IMR-90 (cell line): ENCODE data around the gene MND1. TPM values are rescaled to one million over a fixed set of nuclear protein-coding genes. Genes with fewer than 3 reads are reported as not detected.

Source experiments
- ATAC-seq: fragments of 200-7000 bp; cut with Tn5 transposase; 2 replicates; pipeline ENCODE4 v1.9.1; 2020; ENCODE audit warnings: low read depth, mild to moderate bottlenecking, moderate library complexity
- BruUV-seq: library from RNA; stranded (reverse); fragments of 400-500 nt; replicated peaks from 2 replicates; lab custom pipeline; 2021; lab: Mats Ljungman, UMichigan
- CTCF ChIA-PET: fragments of 300-600 bp; formaldehyde crosslinking; extraction: SDS; loops from one replicate; lab custom pipeline; 2021; ENCODE audit warnings: antibody characterized with exemption; lab: Yijun Ruan, JAX
- POLR2A ChIA-PET: fragments of 300-600 bp; sonication (Branson Sonifier 250); formaldehyde crosslinking; loops from one replicate; lab custom pipeline; 2022; ENCODE audit warnings: antibody characterized with exemption; ENCODE audit not compliant: unreplicated experiment; lab: Charles Lee
- DNase-seq: peaks from one replicate; pipeline ENCODE4 v3.0.0; 2013
- H2AFZ ChIP-seq: replicated peaks from 2 replicates; pipeline ENCODE3; 2013; ENCODE audit warnings: low read length, mild to moderate bottlenecking; ENCODE audit not compliant: poor library complexity
- H2AK5ac ChIP-seq: 2 replicates; pipeline ENCODE4 v1.6.1; 2013; ENCODE audit warnings: low read depth, low read length, inconsistent platforms
- H2AK9ac ChIP-seq: replicated peaks from 2 replicates; pipeline ENCODE3; 2013; ENCODE audit warnings: mild to moderate bottlenecking, low read depth, low read length, moderate library complexity; ENCODE audit not compliant: poor library complexity
- H2BK120ac ChIP-seq: 2 replicates; pipeline ENCODE4 v1.6.1; 2013; ENCODE audit warnings: low read depth, low read length, inconsistent platforms
- H2BK15ac ChIP-seq: 3 replicates; pipeline ENCODE4 v1.6.1; 2013; ENCODE audit warnings: low read depth, low read length, inconsistent platforms
- H2BK20ac ChIP-seq: 2 replicates; pipeline ENCODE4 v1.6.1; 2013; ENCODE audit warnings: low read depth, mild to moderate bottlenecking, inconsistent platforms, low read length, moderate library complexity
- H2BK5ac ChIP-seq: 2 replicates; pipeline ENCODE4 v1.6.1; 2013; ENCODE audit warnings: mild to moderate bottlenecking, low read depth, low read length, inconsistent platforms; ENCODE audit not compliant: poor library complexity, severe bottlenecking
- H3K14ac ChIP-seq: replicated peaks from 2 replicates; pipeline ENCODE4 v1.6.1; 2013; ENCODE audit warnings: low read depth, low read length, inconsistent platforms
- H3K18ac ChIP-seq: 2 replicates; pipeline ENCODE4 v1.6.1; 2013; ENCODE audit warnings: low read depth, low read length, control low read depth
- H3K23ac ChIP-seq: 2 replicates; pipeline ENCODE4 v1.6.1; 2013; ENCODE audit warnings: low read depth, low read length, inconsistent platforms
- H3K27ac ChIP-seq: 2 replicates; pipeline ENCODE4 v1.5.1; 2013; ENCODE audit warnings: mild to moderate bottlenecking, control low read depth, low read length; ENCODE audit not compliant: insufficient read depth
- H3K27me3 ChIP-seq: 2 replicates; pipeline ENCODE4 v1.6.1; 2013; ENCODE audit warnings: low read length; ENCODE audit not compliant: control insufficient read depth, insufficient read depth
- H3K36me3 ChIP-seq: 2 replicates; pipeline ENCODE4 v1.6.1; 2013; ENCODE audit warnings: low read length, mixed read lengths; ENCODE audit not compliant: control insufficient read depth, insufficient read depth
- H3K4ac ChIP-seq: 2 replicates; pipeline ENCODE4 v1.6.1; 2013; ENCODE audit warnings: low read depth, low read length, inconsistent platforms
- H3K4me1 ChIP-seq: 2 replicates; pipeline ENCODE4 v1.6.1; 2013; ENCODE audit warnings: low read length, mixed read lengths; ENCODE audit not compliant: control insufficient read depth, insufficient read depth
- H3K4me2 ChIP-seq: 2 replicates; pipeline ENCODE4 v1.6.1; 2013; ENCODE audit warnings: low read depth, mild to moderate bottlenecking, control low read depth, low read length, moderate library complexity
- H3K4me3 ChIP-seq: 2 replicates; pipeline ENCODE4 v1.5.1; 2013; ENCODE audit warnings: low read depth, mild to moderate bottlenecking, control low read depth, low read length, moderate library complexity; ENCODE audit not compliant: insufficient read depth
- H3K56ac ChIP-seq: 2 replicates; pipeline ENCODE4 v1.6.1; 2013; ENCODE audit warnings: low read length, inconsistent platforms; ENCODE audit not compliant: insufficient read depth; ENCODE audit errors: extremely low read depth
- H3K79me1 ChIP-seq, 2 experiments: 2 replicates each; pipeline ENCODE4 v1.6.1; 2013; ENCODE audit warnings: low read length in 2 of 2, inconsistent platforms in 1 of 2, low read depth in 1 of 2
- H3K9ac ChIP-seq: 2 replicates; pipeline ENCODE4 v1.6.1; 2013; ENCODE audit warnings: low read depth, low read length, control low read depth
- H3K9me1 ChIP-seq: 2 replicates; pipeline ENCODE4 v1.6.1; 2013; ENCODE audit warnings: low read length, inconsistent platforms; ENCODE audit not compliant: insufficient read depth
- H3K9me3 ChIP-seq: 2 replicates; pipeline ENCODE4 v1.6.1; 2013; ENCODE audit warnings: low read length; ENCODE audit not compliant: control insufficient read depth, insufficient read depth
- H4K20me1 ChIP-seq: 2 replicates; pipeline ENCODE4 v1.6.1; 2013; ENCODE audit warnings: low read length, inconsistent platforms; ENCODE audit not compliant: insufficient read depth
- H4K5ac ChIP-seq: 2 replicates; pipeline ENCODE4 v1.6.1; 2013; ENCODE audit warnings: mild to moderate bottlenecking, low read depth, low read length, control low read depth
- H4K8ac ChIP-seq, 2 experiments: 2 replicates each; pipeline ENCODE4 v1.6.1; 2013; ENCODE audit warnings: low read depth in 2 of 2, low read length in 2 of 2, control low read depth in 1 of 2, inconsistent platforms in 1 of 2
- H4K91ac ChIP-seq: 2 replicates; pipeline ENCODE4 v1.6.1; 2013; ENCODE audit warnings: low read depth, low read length, inconsistent platforms; ENCODE audit not compliant: insufficient read depth
- BHLHE40 ChIP-seq: fragments of 150-350 bp; IDR thresholded peaks from 2 replicates; pipeline ENCODE4 v1.6.1; 2016; ENCODE audit warnings: mild to moderate bottlenecking, low read depth, low read length
- CEBPB ChIP-seq: IDR thresholded peaks from 2 replicates; pipeline ENCODE4 v1.6.1; 2012; ENCODE audit warnings: low read depth, low read length, improper control_type of control experiment
- CHD1 ChIP-seq: IDR thresholded peaks from 2 replicates; pipeline ENCODE4 v1.6.1; 2012; ENCODE audit warnings: low read depth, low read length, improper control_type of control experiment
- CTCF ChIP-seq: conservative IDR thresholded peaks from 2 replicates; pipeline ENCODE4 v1.5.1; 2012; ENCODE audit warnings: mild to moderate bottlenecking, low read depth, low read length, improper control_type of control experiment
- FOS ChIP-seq: fragments of 150-350 bp; IDR thresholded peaks from 2 replicates; pipeline ENCODE4 v1.6.1; 2016; ENCODE audit warnings: low read depth, low read length
- MAFK ChIP-seq: IDR thresholded peaks from 2 replicates; pipeline ENCODE4 v1.6.1; 2012; ENCODE audit warnings: low read depth, low read length, improper control_type of control experiment
- MAZ ChIP-seq: IDR thresholded peaks from 2 replicates; pipeline ENCODE4 v1.6.1; 2012; ENCODE audit warnings: low read depth, mild to moderate bottlenecking, low read length, improper control_type of control experiment, moderate library complexity, borderline replicate concordance
- MXI1 ChIP-seq: IDR thresholded peaks from 2 replicates; pipeline ENCODE4 v1.6.1; 2012; ENCODE audit warnings: low read depth, mild to moderate bottlenecking, low read length, moderate library complexity, borderline replicate concordance
- POLR2A ChIP-seq: IDR thresholded peaks from 2 replicates; pipeline ENCODE4 v1.6.1; 2012; ENCODE audit warnings: mild to moderate bottlenecking, low read depth, low read length
- RAD21 ChIP-seq: IDR thresholded peaks from 2 replicates; pipeline ENCODE4 v1.6.1; 2012; ENCODE audit warnings: low read length, improper control_type of control experiment
- RCOR1 ChIP-seq: IDR thresholded peaks from 2 replicates; pipeline ENCODE4 v1.6.1; 2012; ENCODE audit warnings: mild to moderate bottlenecking, low read length, improper control_type of control experiment; ENCODE audit not compliant: insufficient replicate concordance
- RFX5 ChIP-seq: IDR thresholded peaks from 2 replicates; pipeline ENCODE4 v1.8.0; 2012; ENCODE audit warnings: low read depth, mild to moderate bottlenecking, low read length, moderate library complexity
- SMC3 ChIP-seq: fragments of 150-350 bp; IDR thresholded peaks from 2 replicates; pipeline ENCODE4 v1.6.1; 2016; ENCODE audit warnings: low read depth, mild to moderate bottlenecking, antibody characterized with exemption, low read length, moderate library complexity
- USF2 ChIP-seq: fragments of 150-350 bp; IDR thresholded peaks from 2 replicates; pipeline ENCODE4 v1.6.1; 2017; ENCODE audit warnings: mild to moderate bottlenecking, antibody characterized with exemption, low read length, low read depth
- WGBS, 2 experiments: methylation state at CpG; one replicate each; pipeline versions ENCODE4 v1.1.5 to v1.1.7; 2013; ENCODE audit warnings: missing lambda C conversion rate in 2 of 2; ENCODE audit not compliant: insufficient read length in 1 of 2; ENCODE audit errors: extremely low coverage in 2 of 2; 5-methylcytosine and 5-hydroxymethylcytosine counted together
- dilution Hi-C: fragments of 300-500 bp; cut with HindIII; formaldehyde crosslinking; loops from one replicate; pipeline ENCODE4 v1.14.3; 2018; ENCODE audit warnings: low sequenced_read_pairs; ENCODE audit not compliant: unreplicated experiment
- in situ Hi-C: fragments of 300-500 bp; cut with MboI; formaldehyde crosslinking; loops from 3 replicates; pipeline ENCODE4 v1.14.3; 2019; ENCODE audit warnings: low sequenced_read_pairs, inconsistent platforms, mixed read lengths
- intact Hi-C: fragments of 100-400 bp; cut with micrococcal nuclease; formaldehyde crosslinking; loops from 2 replicates; pipeline ENCODE4 v1.10.0; 2022
- polyA plus RNA-seq, 3 experiments: library from polyadenylated mRNA; depleted of rRNA; stranded (reverse); fragments of >200 nt; gene quantifications; 2 replicates each; pipeline ENCODE4 v1.2.3, GENCODE V29; 2012; ENCODE audit warnings: low replicate concordance in 1 of 3
- total RNA-seq: library from RNA; depleted of rRNA; stranded (reverse); fragments of >200 nt; gene quantifications from 2 replicates; pipeline ENCODE4 v1.2.3, GENCODE V29; 2012
- TF ChIP-seq, protein P1 (sequence below): fragments of 150-350 bp; IDR thresholded peaks from 2 replicates; pipeline ENCODE4 v1.6.1; 2016; ENCODE audit warnings: low read depth, mild to moderate bottlenecking, low read length, moderate library complexity, borderline replicate concordance

MND1 gene
- total and polyA plus RNA-seq, 2 of the 4 experiments (the other 2 are of a cell fraction) = 0.36 to 3.5 TPM

DNA sequence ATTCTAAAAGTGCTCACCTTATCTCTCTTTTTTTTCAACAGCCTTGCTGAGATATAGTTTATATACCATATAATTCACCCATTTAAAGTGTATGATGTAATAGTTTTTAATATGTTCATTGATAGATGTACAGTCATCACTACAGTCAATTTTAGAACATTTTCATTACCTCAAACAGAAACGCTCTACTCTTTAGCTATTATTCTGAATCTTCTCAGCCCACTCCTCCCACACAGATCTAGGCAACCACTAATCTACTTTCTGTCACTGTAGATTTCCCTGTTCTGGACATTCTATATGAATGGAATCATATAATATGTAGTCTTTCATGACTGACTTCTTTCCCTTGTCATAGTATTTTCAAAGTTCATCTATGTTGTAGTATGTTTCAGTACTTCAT lies 22.6 kb downstream of the MND1 start:
- Histone ChIP-seq H3K9ac (no peak overlapping the region), H3K79me1 (no peaks in the 10 kb centered on the region; a peak in 1 of 4 replicates), H2BK15ac (no peak overlapping the region), H3K9me1 (no peaks in the 10 kb centered on the region), H3K23ac (no peak overlapping the region), H3K56ac (no peak overlapping the region), H4K8ac (no peak overlapping the region), H3K4me3 (no peak overlapping the region), H3K18ac (no peak overlapping the region), H2BK20ac (no peak overlapping the region), H2AK9ac (no peak overlapping the region), H3K4ac (no peak overlapping the region), H3K27ac (no peak overlapping the region), H2BK5ac (no peak overlapping the region), H3K9me3 (peaks cover 2% of the 10 kb centered on the region; the same call in 1 of the 2 replicates), H2AFZ (no peak overlapping the region), H3K27me3 (no peaks in the 10 kb centered on the region), H4K5ac (no peak overlapping the region), H4K91ac (no peak overlapping the region), H2AK5ac (no peak overlapping the region), H2BK120ac (no peak overlapping the region), H3K4me1 (no peaks in the 10 kb centered on the region), H3K4me2 (no peak overlapping the region), H3K14ac (no peak overlapping the region), H4K20me1 (no peaks in the 10 kb centered on the region), H3K36me3 (no peaks in the 10 kb centered on the region)
- dilution Hi-C loops (no loop called here), intact Hi-C loops (no loop called here), in situ Hi-C loops (no loop called here)
- no peak for DNase-seq
- WGBS, 2 experiments = no CpG with 5 or more reads among the region's 1 CpG
- no peak for ATAC-seq
- no TSS peak for BruUV-seq
- TF ChIP-seq RAD21 = no peak
- no peak for TF ChIP-seq RFX5
- TF ChIP-seq MAZ = no peak
- TF ChIP-seq MAFK = no peak
- TF ChIP-seq RCOR1 = no peak
- TF ChIP-seq, protein P1, sequence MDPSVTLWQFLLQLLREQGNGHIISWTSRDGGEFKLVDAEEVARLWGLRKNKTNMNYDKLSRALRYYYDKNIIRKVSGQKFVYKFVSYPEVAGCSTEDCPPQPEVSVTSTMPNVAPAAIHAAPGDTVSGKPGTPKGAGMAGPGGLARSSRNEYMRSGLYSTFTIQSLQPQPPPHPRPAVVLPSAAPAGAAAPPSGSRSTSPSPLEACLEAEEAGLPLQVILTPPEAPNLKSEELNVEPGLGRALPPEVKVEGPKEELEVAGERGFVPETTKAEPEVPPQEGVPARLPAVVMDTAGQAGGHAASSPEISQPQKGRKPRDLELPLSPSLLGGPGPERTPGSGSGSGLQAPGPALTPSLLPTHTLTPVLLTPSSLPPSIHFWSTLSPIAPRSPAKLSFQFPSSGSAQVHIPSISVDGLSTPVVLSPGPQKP = no peak
- no peak for TF ChIP-seq FOS
- TF ChIP-seq USF2 = no peak
- no peak for TF ChIP-seq MXI1
- no peak for TF ChIP-seq SMC3
- TF ChIP-seq CHD1 = no peak
- no peak for TF ChIP-seq CEBPB
- no peak for TF ChIP-seq BHLHE40
- no peak for TF ChIP-seq POLR2A
- TF ChIP-seq CTCF = no peak
- ChIA-PET POLR2A (no interaction called here), CTCF (no interaction called here)
